H9 (cell line): Measurements from ENCODE around the gene ENOPH1. TPM values are rescaled to one million over a fixed set of nuclear protein-coding genes. Genes with fewer than 3 reads are reported as not detected.

Source experiments
- DNase-seq: peaks from one replicate; pipeline ENCODE4 v3.0.0-alpha.2; 2017
- H2AFZ ChIP-seq: one replicate; pipeline ENCODE4 v1.6.1; 2013; ENCODE audit warnings: mild to moderate bottlenecking, low read length, control low read depth, moderate library complexity
- H2AK5ac ChIP-seq: 2 replicates; pipeline ENCODE4 v1.6.1; 2013; ENCODE audit warnings: low read length, control low read depth, mixed read lengths; ENCODE audit not compliant: insufficient read length
- H2BK120ac ChIP-seq: one replicate; pipeline ENCODE4 v1.6.1; 2013; ENCODE audit warnings: low read depth, mild to moderate bottlenecking, low read length, control low read depth, inconsistent platforms; ENCODE audit not compliant: poor library complexity, severe bottlenecking
- H2BK12ac ChIP-seq: 2 replicates; pipeline ENCODE4 v1.6.1; 2013; ENCODE audit warnings: low read length, control low read depth, mixed read lengths, low read depth; ENCODE audit not compliant: insufficient read length
- H2BK15ac ChIP-seq: 2 replicates; pipeline ENCODE4 v1.6.1; 2013; ENCODE audit warnings: low read depth, low read length, control low read depth
- H2BK20ac ChIP-seq: one replicate; pipeline ENCODE4 v1.6.1; 2013; ENCODE audit warnings: low read depth, mild to moderate bottlenecking, low read length, control low read depth, inconsistent platforms; ENCODE audit not compliant: poor library complexity, severe bottlenecking
- H2BK5ac ChIP-seq: 2 replicates; pipeline ENCODE4 v1.6.1; 2013; ENCODE audit warnings: low read length, control low read depth, mixed read lengths; ENCODE audit not compliant: insufficient read length
- H3K14ac ChIP-seq: 2 replicates; pipeline ENCODE4 v1.6.1; 2013; ENCODE audit warnings: low read length, control low read depth; ENCODE audit not compliant: insufficient read depth
- H3K18ac ChIP-seq: 2 replicates; pipeline ENCODE4 v1.6.1; 2013; ENCODE audit warnings: low read depth, mild to moderate bottlenecking, mixed read lengths, low read length, control low read depth; ENCODE audit not compliant: insufficient read length
- H3K23ac ChIP-seq: 2 replicates; pipeline ENCODE4 v1.6.1; 2013; ENCODE audit warnings: low read length, control low read depth, mixed read lengths, low read depth; ENCODE audit not compliant: insufficient read length
- H3K23me2 ChIP-seq: 2 replicates; pipeline ENCODE4 v1.6.1; 2013; ENCODE audit warnings: low read depth, mild to moderate bottlenecking, mixed read lengths, low read length, control low read depth; ENCODE audit not compliant: insufficient read length, poor library complexity, severe bottlenecking
- H3K27ac ChIP-seq: 2 replicates; pipeline ENCODE4 v1.5.1; 2013; ENCODE audit warnings: low read length, control low read depth, mixed read lengths, low read depth; ENCODE audit not compliant: insufficient read length
- H3K27me3 ChIP-seq: 2 replicates; pipeline ENCODE4 v1.6.1; 2013; ENCODE audit warnings: low read length, control low read depth, inconsistent platforms; ENCODE audit not compliant: insufficient read depth
- H3K4ac ChIP-seq: 2 replicates; pipeline ENCODE4 v1.6.1; 2013; ENCODE audit warnings: low read depth, mild to moderate bottlenecking, control low read depth, inconsistent platforms, low read length, moderate library complexity
- H3K4me1 ChIP-seq: 2 replicates; pipeline ENCODE4 v1.6.1; 2013; ENCODE audit warnings: low read length, control low read depth, inconsistent platforms; ENCODE audit not compliant: insufficient read depth
- H3K4me2 ChIP-seq: 2 replicates; pipeline ENCODE4 v1.6.1; 2013; ENCODE audit warnings: low read length, control low read depth, mixed read lengths; ENCODE audit not compliant: insufficient read length, insufficient read depth
- H3K56ac ChIP-seq: 2 replicates; pipeline ENCODE4 v1.6.1; 2013; ENCODE audit warnings: low read depth, mild to moderate bottlenecking, mixed read lengths, low read length, control low read depth; ENCODE audit not compliant: insufficient read length
- H3K79me1 ChIP-seq: 2 replicates; pipeline ENCODE4 v1.6.1; 2013; ENCODE audit warnings: low read depth, mild to moderate bottlenecking, moderate library complexity, low read length, control low read depth, inconsistent platforms; ENCODE audit not compliant: insufficient read depth, poor library complexity, severe bottlenecking
- H3K79me2 ChIP-seq: 2 replicates; pipeline ENCODE4 v1.6.1; 2013; ENCODE audit warnings: low read length, control low read depth, inconsistent platforms; ENCODE audit not compliant: insufficient read depth
- H3K9ac ChIP-seq: 2 replicates; pipeline ENCODE4 v1.6.1; 2013; ENCODE audit warnings: low read length, control low read depth, mixed read lengths; ENCODE audit not compliant: insufficient read length; ENCODE audit errors: extremely low read depth
- H3K9me3 ChIP-seq: one replicate; pipeline ENCODE4 v1.6.1; 2013; ENCODE audit warnings: low read depth, low read length, inconsistent platforms; ENCODE audit not compliant: control insufficient read depth
- H3T11ph ChIP-seq: one replicate; pipeline ENCODE4 v1.6.1; 2013; ENCODE audit warnings: mild to moderate bottlenecking, low read length, control low read depth, inconsistent platforms
- H4K20me1 ChIP-seq: one replicate; pipeline ENCODE4 v1.6.1; 2013; ENCODE audit not compliant: control insufficient read depth, insufficient read length, insufficient read depth
- H4K5ac ChIP-seq: 2 replicates; pipeline ENCODE4 v1.6.1; 2013; ENCODE audit warnings: low read depth, mild to moderate bottlenecking, mixed read lengths, low read length, control low read depth; ENCODE audit not compliant: insufficient read length
- H4K8ac ChIP-seq: replicated peaks from 2 replicates; pipeline ENCODE4 v1.6.1; 2013; ENCODE audit warnings: low read length, control low read depth, mixed read lengths, low read depth; ENCODE audit not compliant: insufficient read length
- H4K91ac ChIP-seq: 2 replicates; pipeline ENCODE4 v1.6.1; 2013; ENCODE audit warnings: low read depth, mild to moderate bottlenecking, moderate library complexity, mixed read lengths, low read length, control low read depth; ENCODE audit not compliant: insufficient read length
- H3K27ac Mint-ChIP-seq, 3 experiments: 2 replicates in 2 of 3; 3 replicates in 1 of 3; pipeline ENCODE4 v1.8.0; 2020 to 2021; ENCODE audit warnings: mixed read lengths in 3 of 3, mild to moderate bottlenecking in 1 of 3, moderate library complexity in 1 of 3
- H3K27me3 Mint-ChIP-seq: 2 replicates; pipeline ENCODE4 v1.8.0; 2021; ENCODE audit warnings: low read depth, mild to moderate bottlenecking, moderate library complexity, mixed read lengths
- H3K36me3 Mint-ChIP-seq, 3 experiments: 2 replicates in 2 of 3; 3 replicates in 1 of 3; pipeline ENCODE4 v1.8.0; 2020 to 2021; ENCODE audit warnings: low read depth in 3 of 3, mixed read lengths in 3 of 3; ENCODE audit not compliant: insufficient read depth in 1 of 3
- H3K4me1 Mint-ChIP-seq, 2 experiments: 2 replicates each; pipeline ENCODE4 v1.8.0; 2020; ENCODE audit warnings: mixed read lengths in 2 of 2
- H3K4me3 Mint-ChIP-seq, 2 experiments: 2 replicates in 1 of 2; 3 replicates in 1 of 2; pipeline ENCODE4 v1.8.0; 2020 to 2021; ENCODE audit warnings: mild to moderate bottlenecking in 2 of 2, mixed read lengths in 2 of 2, moderate library complexity in 1 of 2
- H3K9me3 Mint-ChIP-seq, 2 experiments: 2 replicates in 1 of 2; 3 replicates in 1 of 2; pipeline ENCODE4 v1.8.0; 2020; ENCODE audit warnings: mild to moderate bottlenecking in 2 of 2, mixed read lengths in 2 of 2, moderate library complexity in 1 of 2
- CTCF ChIP-seq: fragments of 200-600 bp; sonication (generic); conservative IDR thresholded peaks from 3 replicates; pipeline ENCODE4 v1.8.0; 2021; ENCODE audit warnings: antibody characterized with exemption, mild to moderate bottlenecking
- WGBS: extraction: QIAGEN DNeasy Blood & Tissue Kit; methylation state at CpG from one replicate; pipeline ENCODE4 v1.1.7; 2013; ENCODE audit warnings: missing lambda C conversion rate, low lambda C conversion rate, mixed read lengths; ENCODE audit not compliant: insufficient read length; ENCODE audit errors: extremely low coverage; 5-methylcytosine and 5-hydroxymethylcytosine counted together
- total RNA-seq: library from RNA; stranded (reverse); gene quantifications from 2 replicates; pipeline ENCODE4 v1.2.1, GENCODE V29; 2021

Gene ENOPH1
- total RNA-seq, 1 experiment from 2014 or later: 62.4 TPM

GRCh38 chr4:82425478-82425877 is 4.9 kb upstream of the ENOPH1 start:
- H3K27ac ChIP-seq: no peak overlapping the region
- no peak for DNase-seq
- no peak overlapping the region for H3K4ac ChIP-seq
- Mint-ChIP-seq H3K27ac (0 out of 7 replicates have a peak overlapping the region, but pooled peaks of 1 of the 3 experiments have one; percentile 66), H3K9me3 (peaks cover 0 to 4% of the 10 kb centered on the region in 2 experiments; a peak in 2 of 5 replicates), H3K4me1 (peaks cover 18 to 20% of the 10 kb centered on the region in 2 experiments), H3K36me3 (peaks cover 55 to 66% (median 57%) of the 10 kb centered on the region in 3 experiments), H3K27me3 (peaks cover 4% of the 10 kb centered on the region), H3K4me3 (peak overlapping the region in 1 of 2 experiments; percentile 35; a peak in 3 of 5 replicates)
- H3K23me2 ChIP-seq: peaks cover 6% of the 10 kb centered on the region
- H4K8ac ChIP-seq: no peak overlapping the region
- no peaks in the 10 kb centered on the region for H4K20me1 ChIP-seq
- H3K14ac ChIP-seq: no peak overlapping the region
- peaks cover 22% of the 10 kb centered on the region for H3K79me2 ChIP-seq
- H3K56ac ChIP-seq: no peak overlapping the region
- no CpG with 5 or more reads among the region's 10 CpGs for WGBS
- H2BK120ac ChIP-seq: no peak overlapping the region
- no peak overlapping the region for H3K18ac ChIP-seq
- no peaks in the 10 kb centered on the region for H3K79me1 ChIP-seq
- no peak overlapping the region for H2BK20ac ChIP-seq
- no peak overlapping the region for H4K91ac ChIP-seq
- no peak overlapping the region for H2BK15ac ChIP-seq
- H3T11ph ChIP-seq: no peak overlapping the region
- no peaks in the 10 kb centered on the region for H3K9me3 ChIP-seq
- no peak overlapping the region for H3K9ac ChIP-seq
- no peak overlapping the region for H2BK5ac ChIP-seq
- H3K4me2 ChIP-seq: no peak overlapping the region
- TF ChIP-seq CTCF: no peak
- H2AFZ ChIP-seq: no peak overlapping the region
- no peak overlapping the region for H2AK5ac ChIP-seq
- H2BK12ac ChIP-seq: no peak overlapping the region
- no peaks in the 10 kb centered on the region for H3K4me1 ChIP-seq
- no peak overlapping the region for H4K5ac ChIP-seq
- no peak overlapping the region for H3K23ac ChIP-seq
- H3K27me3 ChIP-seq: no peaks in the 10 kb centered on the region
